ENCODE measurements around the gene CABLES2. TPM values are rescaled to one million over a fixed set of nuclear protein-coding genes. Genes with fewer than 3 reads are reported as not detected.

CABLES2 gene
- total and polyA plus RNA-seq, 10 of the 15 experiments (the other 5 are each of a cell fraction or from before 2014, with no cell fraction given), result 2.2 to 14.9 (median 5.3) TPM

GRCh38 chr20:62359043-62359490 lies 48.0 kb downstream of the CABLES2 start (continued):
- TF ChIP-seq ZNF217 (IDR thresholded peaks at IDR 0.05) (no peak), ZNF622 (IDR thresholded peaks at IDR 0.05) (no peak), TBL1XR1 (IDR thresholded peaks at IDR 0.05; ENCODE audit: low read depth, low read length) (no peak), MYC (IDR thresholded peaks at IDR 0.05; ENCODE audit: insufficient read depth, insufficient read length, insufficient replicate concordance, low read length, severe bottlenecking) (no peak), SUZ12 (IDR thresholded peaks at IDR 0.05; ENCODE audit: unreplicated experiment) (no peak), RFX5 (IDR thresholded peaks at IDR 0.05; ENCODE audit: low read depth, low read length) (no peak), ESRRA (IDR thresholded peaks at IDR 0.05; ENCODE audit: low read length) (no peak), ZZZ3 (IDR thresholded peaks at IDR 0.05; ENCODE audit: control insufficient read depth, insufficient read length, low read depth) (no peak)

DNA sequence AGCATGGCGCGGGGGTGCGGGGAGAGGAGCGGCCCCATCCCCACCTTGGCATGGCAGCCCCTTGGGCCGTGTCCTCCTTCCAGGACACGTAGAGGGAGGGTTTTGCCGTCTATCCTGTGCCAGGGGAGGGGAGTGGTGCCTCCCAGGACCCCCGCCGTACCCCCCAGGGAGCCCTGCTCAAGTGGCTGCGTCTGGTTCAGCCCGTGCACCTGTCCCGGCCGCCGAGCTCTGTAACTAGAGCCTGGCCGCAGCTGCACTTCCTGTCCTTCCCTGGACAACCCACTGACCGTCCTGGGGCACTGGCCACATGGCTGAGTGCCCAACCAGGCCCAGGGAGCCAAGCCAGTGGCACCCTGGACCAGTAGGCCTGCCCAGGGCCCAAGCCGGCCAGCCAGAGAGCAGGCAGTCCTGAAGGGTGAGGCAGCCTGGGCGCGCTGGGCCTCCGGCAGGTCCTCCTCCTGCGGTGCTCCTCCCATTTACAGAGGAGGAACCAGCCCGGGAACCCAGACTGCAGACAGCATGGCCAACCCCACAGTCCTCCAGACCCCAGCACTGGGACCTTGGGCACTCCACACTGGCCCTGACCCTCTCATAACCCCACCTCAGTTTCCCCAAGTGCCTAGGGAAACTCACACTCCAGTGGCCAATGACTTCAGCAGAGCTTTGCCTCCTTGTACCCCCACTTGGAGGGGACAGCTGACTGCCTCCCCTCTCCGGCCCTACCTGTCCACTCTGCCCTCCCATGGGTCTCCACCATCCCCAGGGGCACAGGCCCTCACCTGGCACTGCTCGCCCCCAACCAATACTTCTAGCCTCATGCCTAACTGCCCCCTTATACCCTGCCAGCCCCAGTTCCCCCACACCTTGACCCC lies 48.7 kb downstream of the CABLES2 start:
- intact Hi-C loops (cut with micrococcal nuclease; ENCODE audit: unreplicated experiment) (no loop called here), in situ Hi-C loops (cut with MboI) (no loop called here)
- no peaks in the 10 kb centered on the region for H3K36me3 ChIP-seq (ENCODE audit: control insufficient read depth in 2 of 2, insufficient read depth in 2 of 2, low read length in 1 of 2)
- no peaks in the 10 kb centered on the region for H3K4me1 ChIP-seq (ENCODE audit: control insufficient read depth, insufficient read depth, low read length)
- 47% methylated on average over 21 of the region's 24 CpGs for WGBS (ENCODE audit: insufficient coverage, insufficient replicate concordance, low lambda C conversion rate, missing lambda C conversion rate)
- no peaks in the 10 kb centered on the region for H3K27me3 ChIP-seq (replicated peaks in 1 of 2; ENCODE audit: control insufficient read depth in 2 of 2, insufficient read depth in 2 of 2, low read length in 1 of 2)
- FAIRE-seq, result no peak
- ChIA-PET RAD21 (ENCODE audit: unreplicated experiment) (no interaction called here), CTCF (no interaction called here), POLR2A (no interaction called here), SMC1A (ENCODE audit: uncharacterized antibody, unreplicated experiment) (no interaction called here)
- no peaks in the 10 kb centered on the region for H3K9me3 ChIP-seq (replicated peaks; ENCODE audit: control insufficient read depth, insufficient read depth, low read length)
- no TSS peak for BruUV-seq (replicated peaks)
- DNase-seq (ENCODE audit: low read depth, low spot score), result no peak
- H3K9ac ChIP-seq (ENCODE audit: control insufficient read depth, insufficient read depth, low read length), result no peak overlapping the region
- H3K79me2 ChIP-seq (ENCODE audit: control insufficient read depth, insufficient read depth, low read length), result no peaks in the 10 kb centered on the region
- no peak overlapping the region for H3K4me2 ChIP-seq (ENCODE audit: control insufficient read depth, insufficient read depth)
- no peak overlapping the region for H3K4me3 ChIP-seq
- ATAC-seq, result no peak
- no peak overlapping the region for H2AFZ ChIP-seq (ENCODE audit: control insufficient read depth, low read depth, low read length)
- H4K20me1 ChIP-seq (ENCODE audit: control insufficient read depth, insufficient read depth), result no peaks in the 10 kb centered on the region
- H3K27ac ChIP-seq (ENCODE audit: control insufficient read depth, insufficient read depth), result no peak overlapping the region
- TF ChIP-seq STAT3 (IDR thresholded peaks at IDR 0.05; ENCODE audit: low read depth, low read length) (no peak), NBN (IDR thresholded peaks at IDR 0.05) (no peak), KLF5 (IDR thresholded peaks at IDR 0.05; ENCODE audit: partially characterized antibody) (no peak), ASH2L (IDR thresholded peaks at IDR 0.05; ENCODE audit: borderline replicate concordance, low read depth) (no peak), RAD51 (IDR thresholded peaks at IDR 0.05) (no peak), MYB (IDR thresholded peaks at IDR 0.05; ENCODE audit: borderline replicate concordance, low read depth, low read length) (no peak), ATF3 (IDR thresholded peaks at IDR 0.05; ENCODE audit: borderline replicate concordance, extremely low read depth, low read depth, low read length) (no peak), NKRF (conservative IDR thresholded peaks at IDR 0.05) (no peak), STAT1 (conservative IDR thresholded peaks at IDR 0.05) (no peak), POLR2AphosphoS5 (IDR thresholded peaks at IDR 0.05; ENCODE audit: low read length) (no peak), IKZF2 (IDR thresholded peaks at IDR 0.05) (no peak)
- TF ChIP-seq, protein P1, sequence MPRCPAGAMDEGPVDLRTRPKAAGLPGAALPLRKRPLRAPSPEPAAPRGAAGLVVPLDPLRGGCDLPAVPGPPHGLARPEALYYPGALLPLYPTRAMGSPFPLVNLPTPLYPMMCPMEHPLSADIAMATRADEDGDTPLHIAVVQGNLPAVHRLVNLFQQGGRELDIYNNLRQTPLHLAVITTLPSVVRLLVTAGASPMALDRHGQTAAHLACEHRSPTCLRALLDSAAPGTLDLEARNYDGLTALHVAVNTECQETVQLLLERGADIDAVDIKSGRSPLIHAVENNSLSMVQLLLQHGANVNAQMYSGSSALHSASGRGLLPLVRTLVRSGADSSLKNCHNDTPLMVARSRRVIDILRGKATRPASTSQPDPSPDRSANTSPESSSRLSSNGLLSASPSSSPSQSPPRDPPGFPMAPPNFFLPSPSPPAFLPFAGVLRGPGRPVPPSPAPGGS (IDR thresholded peaks at IDR 0.05; ENCODE audit: borderline replicate concordance, insufficient read depth, low read depth, low read length, poor library complexity, severe bottlenecking), result no peak
